Epithelial cell of prostate (primary cell): Measurements from ENCODE around the gene TOP2B.

Source experiments
- DNase-seq: peaks from one replicate; pipeline ENCODE4 v3.0.0-alpha.2; 2011; ENCODE audit warnings: low read depth, low spot score
- H3K27ac ChIP-seq: fragments of 450-650 bp; 2 replicates; pipeline ENCODE4 v1.5.1; 2017; ENCODE audit warnings: mild to moderate bottlenecking

The TOP2B gene, protein sequence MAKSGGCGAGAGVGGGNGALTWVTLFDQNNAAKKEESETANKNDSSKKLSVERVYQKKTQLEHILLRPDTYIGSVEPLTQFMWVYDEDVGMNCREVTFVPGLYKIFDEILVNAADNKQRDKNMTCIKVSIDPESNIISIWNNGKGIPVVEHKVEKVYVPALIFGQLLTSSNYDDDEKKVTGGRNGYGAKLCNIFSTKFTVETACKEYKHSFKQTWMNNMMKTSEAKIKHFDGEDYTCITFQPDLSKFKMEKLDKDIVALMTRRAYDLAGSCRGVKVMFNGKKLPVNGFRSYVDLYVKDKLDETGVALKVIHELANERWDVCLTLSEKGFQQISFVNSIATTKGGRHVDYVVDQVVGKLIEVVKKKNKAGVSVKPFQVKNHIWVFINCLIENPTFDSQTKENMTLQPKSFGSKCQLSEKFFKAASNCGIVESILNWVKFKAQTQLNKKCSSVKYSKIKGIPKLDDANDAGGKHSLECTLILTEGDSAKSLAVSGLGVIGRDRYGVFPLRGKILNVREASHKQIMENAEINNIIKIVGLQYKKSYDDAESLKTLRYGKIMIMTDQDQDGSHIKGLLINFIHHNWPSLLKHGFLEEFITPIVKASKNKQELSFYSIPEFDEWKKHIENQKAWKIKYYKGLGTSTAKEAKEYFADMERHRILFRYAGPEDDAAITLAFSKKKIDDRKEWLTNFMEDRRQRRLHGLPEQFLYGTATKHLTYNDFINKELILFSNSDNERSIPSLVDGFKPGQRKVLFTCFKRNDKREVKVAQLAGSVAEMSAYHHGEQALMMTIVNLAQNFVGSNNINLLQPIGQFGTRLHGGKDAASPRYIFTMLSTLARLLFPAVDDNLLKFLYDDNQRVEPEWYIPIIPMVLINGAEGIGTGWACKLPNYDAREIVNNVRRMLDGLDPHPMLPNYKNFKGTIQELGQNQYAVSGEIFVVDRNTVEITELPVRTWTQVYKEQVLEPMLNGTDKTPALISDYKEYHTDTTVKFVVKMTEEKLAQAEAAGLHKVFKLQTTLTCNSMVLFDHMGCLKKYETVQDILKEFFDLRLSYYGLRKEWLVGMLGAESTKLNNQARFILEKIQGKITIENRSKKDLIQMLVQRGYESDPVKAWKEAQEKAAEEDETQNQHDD (N-terminal part only)

DNA sequence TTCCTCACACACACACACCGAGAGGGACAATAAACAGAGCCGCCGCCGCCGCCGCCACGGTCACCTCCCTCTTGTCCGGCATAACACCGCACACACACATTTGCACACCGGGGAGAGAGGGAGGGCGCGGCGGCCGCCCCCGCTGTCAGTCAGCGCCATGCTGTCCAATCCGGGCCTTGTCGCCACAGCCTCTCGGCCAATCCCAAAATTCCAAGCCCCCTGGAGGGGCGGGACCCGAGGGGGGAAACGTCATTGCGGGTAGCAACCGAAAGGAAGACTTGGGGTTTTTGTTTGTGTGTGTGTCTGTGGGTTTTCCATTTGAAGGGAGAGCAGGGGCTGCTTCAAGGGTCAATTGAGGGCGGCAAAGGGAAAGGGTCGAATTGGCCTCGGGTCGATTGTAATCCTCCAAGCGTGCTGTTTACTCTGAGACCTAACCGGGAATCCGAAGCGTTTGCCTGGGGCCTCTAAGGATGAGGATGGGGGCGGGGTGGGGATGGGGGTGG lies at the start of gene TOP2B:
TOP2B (minus strand) TSS at position 96 of the 503 bp plus-strand sequence. CDS start 610 bp downstream, outside the sequence.
- peak within 1 kb of the TSS; percentile 82 for H3K27ac ChIP-seq
- DNase-seq = peak; percentile 80

DNA sequence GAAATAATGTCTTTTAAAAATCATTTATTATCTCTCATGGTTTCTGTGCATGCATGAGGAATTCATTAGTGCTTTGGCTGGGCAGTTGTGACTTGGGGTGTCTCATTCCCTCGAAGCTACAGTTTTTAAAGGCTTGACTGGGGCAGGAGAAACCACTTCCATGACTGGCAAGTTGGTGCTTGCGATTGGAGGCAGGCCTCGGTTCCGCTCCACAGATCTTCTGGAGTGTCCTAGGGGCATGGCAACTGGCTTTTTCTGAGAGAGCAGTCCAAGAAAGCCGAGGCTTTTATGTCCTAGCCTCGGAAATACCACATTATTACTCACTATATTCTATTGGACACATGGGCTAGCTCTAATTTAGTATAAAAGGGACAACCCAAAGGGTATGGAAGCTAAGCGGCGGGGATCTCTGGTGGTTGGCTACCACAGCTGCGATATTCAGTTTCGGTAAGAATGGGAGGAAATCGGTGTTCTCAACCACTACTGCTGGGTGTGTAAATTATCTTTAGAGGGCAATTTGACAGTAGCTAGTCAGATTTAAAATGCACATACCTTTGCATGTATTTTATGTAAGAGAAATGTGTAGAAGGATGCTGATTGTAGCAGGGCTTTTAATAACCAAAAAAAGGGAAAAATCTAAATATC lies 48.8 kb upstream of the TOP2B start:
- H3K27ac ChIP-seq = peak overlapping the region; percentile 35
- DNase-seq = peak; percentile 63

DNA sequence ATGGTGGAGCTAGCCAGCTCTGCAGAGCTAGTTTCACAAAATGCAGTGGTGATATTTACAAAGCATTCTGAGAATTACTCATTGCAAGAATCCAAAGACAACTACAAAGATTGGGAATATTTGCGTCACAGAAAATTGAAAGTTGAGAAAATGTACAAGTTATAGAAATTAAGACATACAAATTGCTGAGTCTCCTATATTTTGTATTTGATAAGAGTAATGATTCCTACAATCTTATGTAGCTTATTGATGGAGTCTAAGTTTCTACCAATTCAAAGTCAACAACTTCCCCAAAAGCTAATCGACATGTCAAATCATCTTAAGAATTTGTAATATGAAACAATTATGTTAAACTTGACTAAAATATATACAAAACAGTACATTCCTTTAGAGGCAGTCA lies 46.4 kb upstream of the TOP2B start:
- DNase-seq = no peak
- no peak overlapping the region for H3K27ac ChIP-seq

DNA sequence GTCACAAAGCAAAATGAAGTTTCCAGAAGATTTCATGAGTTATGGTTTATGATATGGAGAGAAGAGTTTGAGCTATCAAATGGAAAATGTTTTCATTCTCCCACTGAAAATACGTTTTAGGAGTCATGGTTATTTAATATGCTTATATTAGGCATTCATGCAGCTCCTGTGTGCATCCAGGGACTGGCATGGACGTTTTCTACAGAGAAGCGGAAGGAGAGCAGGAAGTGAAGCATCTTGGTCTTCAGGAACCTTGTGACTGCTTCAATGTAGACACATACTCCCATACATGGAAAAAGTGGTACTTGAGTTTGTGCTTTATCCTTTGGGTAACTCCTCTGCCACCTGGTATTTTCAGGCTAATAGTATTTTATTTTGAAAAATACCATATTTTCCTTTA lies 43.3 kb upstream of the TOP2B start:
- no peak for DNase-seq
- no peak overlapping the region for H3K27ac ChIP-seq

DNA sequence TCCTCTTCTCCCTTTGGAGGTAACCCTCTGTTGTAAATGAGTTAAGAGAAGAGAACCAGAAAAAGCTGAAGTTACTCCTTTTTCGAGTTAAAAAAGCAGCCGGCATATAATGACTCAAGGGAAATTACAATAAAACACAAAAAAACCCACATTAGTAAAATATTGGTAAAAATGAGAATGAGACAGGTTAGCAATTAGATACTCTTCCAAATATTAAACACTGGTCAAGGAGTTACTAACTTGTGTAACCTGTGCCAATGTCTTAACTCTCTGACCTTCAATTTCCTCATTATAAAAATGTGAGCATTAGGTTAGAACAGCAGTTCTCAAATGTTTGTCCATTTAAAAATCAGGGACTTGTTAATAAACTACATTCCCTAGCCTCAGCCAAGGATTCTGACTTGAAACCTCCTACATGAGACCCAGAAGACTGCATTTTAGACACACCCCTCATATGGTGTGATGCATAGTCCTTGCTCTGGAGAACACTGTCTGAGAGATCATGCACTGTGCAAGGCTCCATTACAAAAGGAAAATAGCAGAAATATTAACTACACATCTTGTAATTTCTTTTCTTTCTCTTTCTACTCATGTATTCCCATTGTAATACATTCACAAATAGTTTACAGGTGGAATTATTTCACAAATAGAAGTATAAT lies 42.7 kb upstream of the TOP2B start:
- H3K27ac ChIP-seq = no peak overlapping the region
- DNase-seq = no peak

DNA sequence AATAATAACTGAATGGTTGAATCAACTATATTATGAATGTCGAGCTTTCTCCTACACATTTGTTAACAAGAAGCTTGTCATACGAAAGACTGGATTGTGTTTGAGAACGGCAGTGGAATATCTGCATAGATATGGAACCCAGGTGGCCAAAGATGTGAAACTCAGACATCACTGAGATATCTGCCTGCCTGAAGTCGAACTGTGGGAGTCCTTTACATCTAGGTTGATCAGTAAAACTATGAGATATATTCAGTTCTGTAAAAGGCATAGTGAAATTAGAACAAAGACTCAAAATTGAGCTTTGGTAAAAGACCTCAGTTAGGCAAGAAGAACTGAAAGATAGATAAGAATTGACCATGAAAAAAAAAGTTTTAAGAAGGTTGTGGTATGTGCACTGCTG lies 41.5 kb upstream of the TOP2B start:
- no peak overlapping the region for H3K27ac ChIP-seq
- DNase-seq = no peak

DNA sequence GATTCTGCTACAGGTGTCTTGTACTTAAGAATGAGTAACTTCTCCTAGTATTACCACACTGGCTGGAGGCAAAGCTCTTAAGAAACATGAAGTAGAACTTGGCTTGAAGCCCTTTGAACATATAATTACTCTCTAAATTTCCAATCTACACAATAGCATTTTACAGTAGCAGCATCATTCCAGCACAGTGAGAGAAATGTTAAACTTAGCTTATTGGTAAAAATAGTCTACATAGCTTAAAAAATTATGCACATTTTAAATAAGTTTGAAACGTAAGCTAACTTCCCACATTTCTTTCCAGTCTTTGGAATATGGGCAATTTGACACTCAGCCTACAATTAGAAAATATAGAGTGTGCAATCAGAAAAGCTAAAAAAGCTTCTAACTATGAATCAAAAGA lies 32.8 kb upstream of the TOP2B start:
- DNase-seq = no peak
- no peak overlapping the region for H3K27ac ChIP-seq

DNA sequence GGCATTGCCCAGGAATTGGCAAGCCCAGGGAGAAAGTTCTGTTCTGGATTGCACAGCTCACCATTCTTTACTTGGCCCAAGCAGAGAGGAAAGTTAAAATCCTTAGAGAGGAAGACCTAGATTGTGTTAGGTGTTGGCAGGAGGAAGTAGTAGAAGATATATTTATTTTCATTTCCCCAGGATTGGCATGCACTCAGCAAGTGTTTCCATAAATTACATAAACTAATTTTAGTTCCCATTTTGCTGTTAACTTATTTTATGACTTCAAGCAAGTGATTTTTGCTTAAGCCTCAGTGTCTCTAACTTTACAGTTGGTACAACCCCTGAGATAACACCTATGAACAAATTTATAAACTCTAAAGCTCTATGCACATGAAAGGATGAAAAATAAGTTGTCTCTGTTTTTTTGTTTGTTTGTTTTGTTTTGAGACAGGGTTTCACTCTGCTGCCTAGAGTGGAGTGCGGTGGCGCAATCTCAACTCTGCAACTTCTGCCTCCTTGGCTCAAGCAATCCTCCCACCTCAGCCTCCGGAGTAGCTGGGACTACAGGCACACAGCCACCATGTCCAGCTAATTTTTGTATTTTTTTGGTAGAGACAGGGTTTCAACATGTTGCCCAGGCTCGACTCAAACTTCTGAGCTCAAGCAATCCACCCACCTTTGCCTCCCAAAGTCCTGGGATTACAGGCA lies 31.2 kb upstream of the TOP2B start:
- DNase-seq = no peak
- no peak overlapping the region for H3K27ac ChIP-seq

DNA sequence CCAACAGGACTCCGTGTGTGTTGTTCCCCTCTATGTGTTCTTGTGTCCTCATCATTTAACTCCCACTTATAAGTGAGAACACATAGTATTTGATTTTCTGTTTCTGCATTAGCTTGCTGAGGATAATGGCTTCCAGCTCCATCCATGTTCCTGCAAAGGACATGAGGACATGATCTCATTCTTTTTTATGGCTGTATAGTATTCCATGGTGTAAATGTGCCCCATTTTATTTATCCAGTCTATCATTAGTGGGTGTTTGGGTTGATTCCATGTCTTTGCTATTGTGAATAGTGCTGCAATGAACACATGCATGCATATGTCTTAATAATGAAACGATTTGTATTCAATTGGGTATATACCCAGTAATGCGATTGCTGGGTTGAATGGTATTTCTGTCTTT lies 28.5 kb upstream of the TOP2B start:
- no peak overlapping the region for H3K27ac ChIP-seq
- no peak for DNase-seq

DNA sequence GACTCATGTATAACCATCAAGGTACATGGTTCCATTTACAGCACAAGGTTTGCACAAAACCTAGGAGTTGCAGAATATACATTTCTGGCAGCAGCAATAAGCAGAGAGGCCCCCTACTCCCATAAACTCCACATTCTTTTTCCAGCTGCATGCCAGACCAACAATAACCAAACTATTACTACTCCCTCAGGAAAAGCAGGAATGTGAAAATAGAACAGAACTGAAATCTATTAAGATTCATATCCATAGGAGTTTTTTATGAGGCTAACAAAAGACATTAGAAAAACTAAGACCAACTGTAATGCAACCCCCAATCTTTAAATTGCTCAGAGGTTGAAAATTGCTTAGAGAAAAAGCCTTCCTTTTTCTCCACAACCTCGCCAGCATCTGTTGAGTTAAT lies 27.6 kb upstream of the TOP2B start:
- H3K27ac ChIP-seq = no peak overlapping the region
- no peak for DNase-seq

DNA sequence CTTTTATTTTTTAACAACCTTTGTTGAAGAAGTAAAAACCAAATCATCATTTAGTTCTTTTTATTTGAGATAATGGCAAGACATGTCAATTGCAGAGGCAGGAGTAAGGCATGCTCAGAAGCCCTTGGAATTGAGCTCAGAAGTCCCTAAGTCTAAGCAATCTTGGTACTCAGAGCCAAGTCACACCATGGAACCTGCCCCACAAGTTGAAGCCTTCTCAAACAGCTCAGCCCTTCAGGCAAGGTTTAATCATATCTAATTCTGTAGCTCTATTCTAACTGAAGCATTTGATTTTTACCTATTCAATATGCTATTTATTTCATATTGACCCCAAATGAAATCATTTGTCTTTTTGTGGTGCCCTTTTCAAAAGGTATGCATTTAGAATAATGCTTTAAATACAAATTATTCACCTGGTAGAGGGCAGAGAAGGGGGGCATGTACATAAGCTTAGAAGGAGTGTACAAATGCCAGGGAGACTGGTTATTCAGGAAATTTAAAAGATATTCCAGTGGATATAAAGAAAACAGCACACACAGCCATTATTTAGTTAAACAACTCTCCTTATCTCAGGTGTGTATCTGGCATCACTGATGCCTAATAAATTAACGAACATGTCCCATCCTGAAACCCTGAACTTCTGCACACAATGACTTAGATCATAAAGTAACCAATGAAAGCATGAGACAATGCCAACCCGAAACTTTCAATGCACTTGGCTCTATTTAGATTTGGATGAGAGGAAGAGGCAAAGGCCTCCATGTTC lies 26.2 kb upstream of the TOP2B start:
- no peak overlapping the region for H3K27ac ChIP-seq
- DNase-seq = peak; percentile 45

DNA sequence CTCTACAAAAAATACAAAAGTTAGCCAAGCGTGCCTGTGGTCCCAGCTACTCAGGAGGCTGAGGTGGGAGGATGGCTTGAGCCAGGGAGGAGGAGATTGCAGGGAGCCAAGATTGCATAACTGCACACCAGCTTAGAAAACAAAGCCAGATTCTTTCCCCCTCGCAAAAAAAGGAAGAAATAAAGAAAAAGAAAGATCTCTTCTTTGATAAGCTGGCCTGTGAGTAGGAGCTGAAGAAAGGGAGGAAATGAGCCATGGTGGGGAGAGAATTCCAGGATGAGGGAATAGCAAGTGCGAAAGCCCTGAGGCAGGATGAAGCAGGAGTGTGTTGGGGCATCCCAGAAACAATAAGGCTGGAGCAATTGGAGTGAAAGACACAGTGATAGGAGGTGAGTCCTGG lies 24.5 kb upstream of the TOP2B start:
- DNase-seq = no peak
- no peak overlapping the region for H3K27ac ChIP-seq

DNA sequence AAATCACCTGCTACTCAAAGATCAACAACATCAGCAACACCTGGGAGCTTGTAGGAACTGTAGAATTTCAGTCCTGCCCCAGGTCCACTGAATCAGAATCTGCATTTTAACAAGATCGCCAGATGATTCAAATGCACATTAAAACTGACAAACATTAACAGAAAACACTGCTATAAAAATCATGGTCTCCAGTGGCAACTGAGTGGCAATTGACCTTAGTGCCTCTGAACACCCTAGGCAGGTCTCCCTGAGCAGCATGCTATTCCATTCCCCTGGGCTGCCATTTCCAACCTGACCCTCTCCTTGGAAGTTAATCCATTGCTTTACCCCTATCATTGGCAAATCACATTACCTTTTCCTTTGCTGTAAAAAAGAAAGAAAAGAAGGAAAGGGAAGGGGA lies 23.0 kb upstream of the TOP2B start:
- H3K27ac ChIP-seq = no peak overlapping the region
- no peak for DNase-seq

DNA sequence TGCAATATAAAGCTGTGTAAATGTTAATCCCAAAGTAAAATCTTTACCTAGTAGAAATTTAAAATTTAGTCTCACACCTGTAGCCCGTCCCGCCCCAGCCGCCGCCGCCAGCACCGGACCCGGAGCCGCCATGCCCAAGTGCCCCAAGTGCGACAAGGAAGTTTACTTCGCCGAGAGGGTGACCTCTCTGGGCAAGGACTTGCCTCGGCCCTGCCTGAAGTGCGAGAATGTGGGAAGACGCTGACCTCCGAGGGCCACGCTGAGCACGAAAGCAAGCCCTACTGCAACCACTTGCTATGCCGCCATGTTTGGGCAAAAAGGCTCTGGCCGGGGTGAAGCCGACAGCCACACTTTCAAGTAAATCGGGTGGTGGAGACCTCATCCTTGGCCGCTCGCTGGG lies 22.1 kb upstream of the TOP2B start:
- no peak for DNase-seq
- no peak overlapping the region for H3K27ac ChIP-seq

DNA sequence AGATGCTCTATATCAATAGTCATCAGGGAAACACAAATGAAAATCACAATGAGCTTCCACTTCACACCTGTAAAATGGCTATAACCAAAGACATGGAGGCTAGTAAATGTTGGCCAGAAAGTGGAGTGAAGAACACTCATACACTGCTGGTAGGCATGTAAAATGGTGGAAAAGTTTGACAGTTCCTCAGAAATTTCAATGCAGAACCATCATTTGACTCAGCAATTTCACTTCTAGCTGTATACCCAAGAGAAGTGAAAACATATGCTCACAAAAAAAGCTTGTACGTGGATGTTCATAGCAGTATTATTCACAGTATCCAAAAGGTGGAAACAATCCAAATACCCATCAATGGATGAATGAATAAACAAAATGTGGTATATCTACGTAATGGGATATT lies 19.2 kb upstream of the TOP2B start:
- H3K27ac ChIP-seq = no peak overlapping the region
- no peak for DNase-seq

DNA sequence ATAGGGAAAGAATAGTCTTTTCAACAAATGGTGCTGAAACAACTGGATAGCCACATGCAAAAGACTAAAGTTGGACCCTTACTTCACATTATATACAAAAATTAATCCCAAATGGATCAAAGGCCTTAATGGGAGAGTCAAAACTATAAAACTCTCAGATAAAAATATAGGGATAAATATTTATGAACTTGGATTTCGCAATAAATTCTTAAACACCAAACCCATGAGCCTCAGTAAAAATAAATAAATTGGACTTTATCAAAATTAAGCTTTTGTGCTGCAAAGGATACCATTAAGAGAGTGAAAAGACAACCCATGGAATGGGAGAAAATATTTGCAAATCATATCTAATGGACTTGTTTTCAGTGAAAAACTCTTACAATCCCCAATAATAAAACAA lies 18.7 kb upstream of the TOP2B start:
- no peak for DNase-seq
- H3K27ac ChIP-seq = no peak overlapping the region

DNA sequence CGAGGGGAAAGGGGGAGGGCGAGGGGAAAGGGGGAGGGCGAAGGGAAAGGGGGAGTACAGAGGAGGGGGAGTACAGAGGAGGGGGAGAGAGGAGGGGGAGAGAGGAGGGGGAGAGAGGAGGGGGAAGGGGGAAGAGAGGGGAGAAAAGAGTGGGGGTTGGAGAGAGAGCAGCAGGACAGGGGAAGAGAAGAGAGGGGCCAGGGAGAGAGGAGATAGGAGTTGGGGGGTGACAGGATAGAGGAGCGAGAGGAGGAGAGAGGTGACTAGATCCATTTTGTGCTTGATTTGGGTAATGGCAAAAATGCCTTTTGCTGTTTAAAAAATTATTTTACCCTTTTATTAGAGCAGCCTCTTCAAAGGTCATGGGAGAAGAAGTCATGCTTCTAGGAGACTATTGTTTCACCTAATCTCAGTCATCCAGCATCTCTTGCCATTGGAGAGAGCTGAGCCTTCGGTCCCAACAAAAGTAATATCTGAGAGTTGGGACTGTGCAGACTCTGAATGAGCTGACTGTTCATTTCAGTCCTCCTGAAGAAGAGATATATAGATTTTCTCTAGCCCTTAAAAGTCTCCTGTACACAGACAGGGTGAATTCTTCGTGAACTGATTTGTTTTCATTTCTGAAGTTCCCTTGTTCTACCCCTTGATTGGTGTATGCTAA lies 15.1 kb upstream of the TOP2B start:
- DNase-seq = no peak
- H3K27ac ChIP-seq = no peak overlapping the region

DNA sequence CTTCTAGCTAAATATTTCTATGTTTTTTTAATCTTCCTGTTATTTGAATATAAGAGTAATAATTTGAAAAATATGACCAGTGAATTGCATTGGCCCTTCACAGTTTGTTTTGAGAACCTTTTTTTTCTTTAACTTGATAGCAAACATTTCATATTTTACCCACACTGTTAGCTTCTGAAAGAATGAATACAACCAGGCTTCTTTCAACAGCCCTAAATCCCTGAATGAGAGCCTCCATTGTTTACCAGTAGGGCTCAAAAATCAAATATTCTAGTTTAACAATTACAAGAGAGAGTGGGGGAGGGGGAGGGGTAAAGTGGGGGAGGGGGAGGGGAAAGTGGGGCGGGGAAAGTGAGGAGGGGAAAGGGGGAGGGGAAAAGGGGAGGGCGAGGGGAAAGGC lies 14.5 kb upstream of the TOP2B start:
- no peak overlapping the region for H3K27ac ChIP-seq
- DNase-seq = no peak
